Measurements from ENCODE around the gene OTOG.

OTOG gene

DNA sequence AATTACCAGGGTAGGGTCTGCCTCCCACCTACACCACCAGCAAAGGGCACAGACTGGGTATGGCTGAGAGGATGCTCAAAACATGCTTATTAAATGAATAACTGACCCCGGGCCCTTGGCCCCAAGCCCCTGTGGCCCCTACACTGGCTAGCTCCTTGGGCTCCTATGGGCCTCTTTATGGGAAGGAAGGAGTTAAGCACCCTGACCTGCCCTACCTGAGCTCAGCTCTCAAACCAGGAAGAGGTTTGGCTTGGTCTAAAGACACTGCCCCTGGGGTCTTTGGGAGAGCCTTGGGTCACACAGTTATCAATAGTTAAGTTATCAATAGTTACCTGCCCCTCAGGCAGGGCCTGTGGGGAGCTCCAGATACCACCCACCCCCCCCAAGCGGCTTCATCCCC, 4.0 kb upstream of the OTOG start:
- no peak for DNase-seq

DNA sequence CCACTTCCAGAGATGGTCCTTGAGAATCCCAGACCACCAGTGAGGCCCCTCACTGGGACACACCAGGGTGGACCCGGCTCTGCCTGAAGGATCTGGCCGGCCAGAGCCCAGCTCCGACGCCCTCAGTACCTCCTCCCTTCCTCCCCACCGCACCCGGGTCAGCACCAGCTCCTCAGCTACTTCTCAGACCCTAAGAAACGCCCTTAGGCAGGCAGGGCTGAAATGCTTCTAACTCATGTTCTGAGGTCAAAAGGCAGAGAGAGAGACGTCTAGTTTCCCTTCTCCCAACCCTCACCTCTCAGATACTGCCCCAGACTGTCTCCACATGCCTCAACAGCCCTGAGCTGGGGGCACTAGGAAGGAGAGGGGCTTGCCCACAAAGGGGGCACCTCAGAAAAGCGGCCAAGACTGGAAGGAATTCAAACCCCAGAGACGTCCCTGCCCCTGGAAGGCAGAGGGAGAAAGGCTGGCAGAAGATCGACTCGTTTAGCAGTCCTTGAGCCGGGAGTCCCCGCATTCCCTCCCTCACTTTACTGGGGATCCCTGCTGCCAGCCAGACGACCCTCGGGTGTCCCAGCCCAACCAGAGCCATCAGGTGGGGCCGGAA, 3.4 kb upstream of the OTOG start:
- DNase-seq, result no peak

DNA sequence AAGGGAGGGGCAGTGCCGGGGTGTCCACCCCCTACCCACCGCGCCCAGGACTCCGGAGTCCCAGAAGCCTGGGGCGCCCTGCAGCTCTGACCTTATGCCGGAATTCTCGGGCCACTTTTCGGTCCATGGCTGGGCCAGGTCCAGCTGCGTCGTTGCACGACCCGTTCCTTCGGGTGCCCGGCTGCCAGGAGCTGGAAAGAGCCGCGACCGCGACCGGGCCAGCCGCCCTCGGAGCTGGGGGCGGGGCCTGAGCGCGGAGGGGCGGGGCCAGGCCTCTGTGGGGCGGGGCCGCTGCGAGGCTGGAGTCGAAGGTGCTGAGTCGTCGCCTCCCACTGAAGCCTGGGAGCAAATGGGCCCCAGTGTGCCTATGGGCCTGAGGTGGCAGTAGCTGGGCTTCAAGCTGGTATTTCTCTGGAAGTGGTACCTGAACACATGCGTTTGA, 2.9 kb upstream of the OTOG start, which contains the start of gene USH1C:
Gene USH1C (minus strand): TSS at position 236 of the 442 bp plus-strand sequence. CDS start 109 bp downstream, at position 127.
- DNase-seq, result no peak

DNA sequence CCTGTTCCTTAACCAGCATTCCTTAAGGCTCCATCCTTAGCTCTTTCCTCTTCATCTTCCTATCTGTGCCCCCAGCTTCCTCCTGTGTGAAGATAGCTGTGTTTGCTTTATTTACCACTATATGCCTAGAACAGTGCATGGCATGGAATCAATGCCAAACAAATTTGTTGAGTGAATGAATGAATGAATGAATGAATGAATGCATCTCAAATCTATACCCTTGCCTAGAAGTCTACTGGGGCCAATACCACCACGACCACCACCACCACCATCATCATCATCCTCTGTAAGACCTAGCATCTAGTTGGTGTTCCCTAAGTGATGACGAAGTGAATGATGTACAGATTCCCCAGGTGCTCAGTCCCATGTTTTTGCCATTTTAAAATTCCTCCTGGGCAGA, 819 bp upstream of the OTOG start:
- no peak for DNase-seq

DNA sequence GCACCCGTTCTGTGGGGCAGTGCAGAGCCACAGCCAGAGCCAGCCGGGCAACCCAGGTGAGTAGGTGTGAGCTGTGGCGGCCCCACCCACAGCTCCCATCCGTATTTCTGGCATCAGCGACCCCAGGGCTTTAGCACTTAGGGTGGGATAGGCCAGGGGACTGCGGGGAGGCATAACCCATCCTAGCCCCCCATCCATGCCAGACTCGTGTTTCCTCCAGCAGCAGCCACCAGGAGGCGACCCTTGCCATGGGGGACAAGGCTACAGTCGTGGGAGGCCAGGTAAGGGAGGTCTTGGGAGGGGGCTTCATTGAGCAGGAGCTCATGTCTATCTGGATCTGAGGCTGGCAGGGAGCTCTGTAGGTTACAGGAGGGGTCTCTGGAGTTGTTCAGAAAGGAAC, 873 bp downstream of the OTOG start:
- DNase-seq, result no peak

DNA sequence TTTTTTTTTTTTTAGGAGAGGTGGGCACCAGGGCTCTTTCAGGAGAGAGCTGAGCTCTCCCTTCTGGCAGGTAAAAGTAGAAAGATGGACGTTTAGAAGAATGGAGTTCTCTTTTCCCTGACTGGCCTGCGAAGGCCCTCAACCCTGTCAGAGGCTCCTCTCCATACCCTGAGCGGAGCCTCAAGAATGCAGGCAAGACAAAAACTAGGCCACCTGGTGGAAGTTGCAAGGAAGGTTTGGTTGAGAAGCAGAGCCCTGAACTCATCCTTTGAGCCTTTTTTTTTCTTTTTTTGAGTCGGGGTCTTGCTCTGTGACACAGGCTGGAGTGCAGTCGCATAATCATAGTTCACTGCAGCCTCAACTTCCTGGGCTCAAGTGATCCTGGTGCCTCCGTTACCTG, 1.4 kb downstream of the OTOG start:
- DNase-seq, result no peak

DNA sequence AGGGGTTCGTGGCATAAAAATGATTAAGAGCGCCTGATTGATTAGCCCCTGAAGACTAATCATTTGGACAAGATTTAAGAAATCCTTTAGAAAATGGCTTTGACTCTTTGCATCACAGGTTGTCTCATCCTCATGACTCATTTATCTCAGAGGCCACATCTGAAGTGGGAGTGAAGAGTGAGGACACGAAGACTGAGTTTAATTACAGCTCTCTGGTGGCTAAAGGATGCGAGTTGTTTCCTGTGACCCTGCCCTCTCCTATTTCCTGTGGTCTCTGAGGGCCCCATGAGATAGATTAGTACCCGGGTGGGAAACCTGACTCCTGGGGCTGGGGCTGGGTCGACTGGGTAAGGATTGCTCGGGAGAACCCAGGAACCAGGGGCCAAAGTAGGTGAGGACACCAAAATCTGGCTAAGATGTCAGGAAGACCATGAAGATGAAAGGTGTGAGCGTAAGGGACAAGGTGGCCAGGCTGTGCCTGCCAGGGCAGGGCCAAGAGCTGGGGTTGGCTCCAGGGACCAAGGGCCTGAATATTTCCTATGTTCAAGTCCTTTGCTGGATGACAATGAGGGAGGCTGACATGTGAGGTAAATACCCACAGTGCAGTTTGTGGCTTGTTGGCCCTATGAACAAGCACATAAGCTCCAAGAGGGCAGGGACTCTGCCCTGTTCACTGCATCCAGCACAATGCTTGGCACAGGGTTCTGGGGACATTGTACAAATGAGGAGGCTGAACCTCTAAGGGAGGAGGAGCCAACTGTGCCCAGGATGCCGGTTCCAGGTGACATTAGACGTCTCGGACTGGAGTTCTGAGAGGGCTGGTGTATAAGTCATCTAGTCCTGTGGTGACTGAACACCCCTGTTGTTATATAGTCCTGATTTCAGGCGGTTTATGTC, 3.6 kb downstream of the OTOG start:
- DNase-seq, result no peak

DNA sequence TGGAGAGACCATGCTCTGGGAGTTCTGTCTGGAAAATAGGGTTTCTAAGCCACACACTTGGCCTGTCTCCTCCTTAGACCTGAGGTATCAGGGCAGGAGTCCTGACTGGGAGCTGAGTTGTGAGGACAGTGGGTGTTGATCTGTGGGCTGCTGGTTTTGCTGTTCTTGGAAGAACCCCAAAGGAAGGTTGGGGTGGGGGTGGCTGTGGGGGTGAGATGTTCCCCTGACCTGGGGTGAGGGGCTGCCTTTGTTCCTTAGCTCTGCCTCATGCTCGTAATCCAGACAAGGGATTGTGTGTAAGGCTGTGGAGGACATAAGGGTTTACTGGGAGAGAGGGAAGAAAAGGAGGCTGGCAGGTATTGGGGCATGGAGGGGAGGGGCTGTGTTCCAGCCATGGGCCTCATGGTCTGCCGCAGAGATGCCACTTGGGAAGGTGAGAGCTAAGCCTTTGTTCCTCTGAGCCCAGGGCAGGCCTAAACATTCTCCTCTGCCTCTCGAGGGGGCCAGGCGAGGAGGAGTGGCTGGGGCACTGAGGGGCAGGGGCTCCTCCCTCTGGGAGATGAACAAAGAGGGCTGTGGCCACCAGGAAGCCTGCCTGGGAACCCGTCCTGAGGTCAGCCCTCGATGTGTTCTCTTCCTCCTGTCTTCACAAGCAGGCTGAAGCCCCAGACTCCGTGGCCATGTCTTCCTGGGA, 4.4 kb downstream of the OTOG start:
- DNase-seq, result no peak

DNA sequence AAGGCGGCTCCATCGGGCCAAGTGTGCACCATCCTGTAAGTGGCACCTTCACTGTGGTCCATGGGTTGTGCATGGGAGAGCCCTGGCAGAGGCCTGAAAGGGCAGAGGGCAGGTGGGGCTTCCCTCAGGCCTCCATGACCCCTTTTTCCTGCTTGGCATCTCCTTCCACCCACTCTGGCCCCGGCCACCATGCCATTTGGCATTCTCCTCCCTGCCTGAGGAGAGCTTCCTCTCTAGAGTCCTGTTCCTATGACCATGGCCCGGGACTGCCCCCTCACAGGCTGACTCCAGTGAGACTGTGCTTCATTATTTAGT, 4.9 kb downstream of the OTOG start:
- no peak for DNase-seq

DNA sequence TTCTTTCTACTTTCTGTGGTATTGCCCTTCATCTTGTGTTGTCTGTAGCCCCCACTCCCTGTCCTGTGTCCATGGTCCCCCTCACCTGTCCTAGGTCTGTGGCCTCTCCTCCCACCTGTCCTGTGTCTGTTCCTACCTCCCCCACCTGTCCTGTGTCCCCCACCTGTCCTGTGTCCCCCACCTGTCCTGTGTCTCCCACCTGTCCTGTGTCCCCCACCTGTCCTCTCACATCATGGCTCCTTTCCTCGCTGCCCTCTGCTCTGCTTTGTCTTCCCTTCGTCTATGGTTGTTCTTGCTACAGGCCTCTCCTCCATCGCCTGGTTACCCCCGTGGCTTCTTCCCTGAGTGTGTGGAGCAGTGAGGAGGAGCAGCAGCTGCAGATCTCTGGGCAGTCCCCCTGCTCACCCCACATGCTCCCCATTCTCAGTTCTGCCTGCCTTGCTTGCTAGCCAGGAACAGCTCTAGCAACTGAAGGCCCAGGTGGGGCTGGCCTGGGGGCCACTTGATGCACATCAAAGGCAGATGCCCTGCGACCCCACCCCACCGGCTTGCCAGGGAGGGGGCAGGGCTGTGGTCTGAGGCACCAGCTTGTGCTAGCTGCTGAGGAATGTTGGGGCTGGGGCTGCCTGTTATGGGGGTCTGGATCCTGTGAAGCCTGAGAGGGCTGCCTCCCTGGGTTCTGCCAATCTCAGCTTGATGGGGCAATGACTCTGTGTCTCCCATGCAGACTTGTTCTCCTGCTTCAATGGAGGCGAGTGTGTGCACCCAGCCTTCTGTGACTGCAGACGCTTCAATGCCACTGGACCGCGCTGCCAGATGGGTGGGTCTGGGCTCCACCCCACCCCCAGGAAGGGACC, 5.6 kb downstream of the OTOG start:
- no peak for DNase-seq

DNA sequence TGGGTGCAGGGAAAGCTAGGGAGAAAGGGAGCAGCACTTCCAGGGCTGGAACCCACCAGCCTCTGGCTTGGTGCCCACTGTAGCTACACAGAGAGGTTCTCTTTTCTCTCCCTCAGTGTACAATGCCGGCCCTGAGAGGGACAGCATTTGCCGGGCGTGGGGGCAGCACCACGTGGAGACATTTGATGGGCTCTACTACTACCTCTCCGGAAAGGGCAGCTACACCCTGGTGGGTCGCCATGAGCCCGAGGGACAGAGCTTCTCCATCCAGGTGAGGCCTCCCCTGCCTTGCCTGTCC, 6.1 kb downstream of the OTOG start:
- no peak for DNase-seq

DNA sequence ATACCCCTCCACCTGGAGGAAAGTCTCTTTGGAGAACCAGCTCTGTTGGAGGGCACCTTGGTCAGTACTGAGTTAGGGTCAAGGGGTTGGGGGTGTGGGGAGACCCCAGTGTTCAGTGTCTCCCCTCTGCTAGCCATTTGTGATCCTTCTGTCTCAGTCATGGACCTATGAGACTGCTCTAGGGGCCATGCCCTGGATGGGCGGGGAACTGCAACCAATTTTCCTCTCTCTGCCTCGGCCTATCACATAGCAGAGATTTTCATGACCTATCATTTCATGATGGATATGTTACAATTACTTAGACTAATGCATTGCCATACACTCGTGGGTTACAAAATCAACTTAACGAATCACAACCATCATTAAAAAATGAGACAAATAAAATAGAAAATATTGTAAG, 7.4 kb downstream of the OTOG start:
- DNase-seq, result no peak

DNA sequence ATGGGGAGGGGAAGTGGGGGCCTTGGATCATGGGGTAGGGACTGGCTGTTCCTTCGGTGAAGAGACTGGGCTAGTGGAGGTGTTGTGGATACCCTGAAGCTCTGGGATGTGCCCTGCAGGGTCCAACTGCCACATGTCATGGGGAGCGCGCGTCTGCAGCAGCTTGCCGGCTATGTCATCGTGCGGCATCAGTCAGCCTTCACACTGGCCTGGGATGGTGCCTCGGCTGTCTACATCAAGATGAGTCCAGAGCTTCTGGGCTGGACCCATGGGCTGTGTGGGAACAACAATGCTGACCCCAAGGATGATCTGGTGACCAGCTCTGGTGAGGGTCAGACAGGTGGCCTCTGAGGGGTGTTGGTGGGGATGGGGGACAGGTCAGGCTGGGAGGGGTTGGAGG, 9.9 kb downstream of the OTOG start:
- DNase-seq, result no peak

DNA sequence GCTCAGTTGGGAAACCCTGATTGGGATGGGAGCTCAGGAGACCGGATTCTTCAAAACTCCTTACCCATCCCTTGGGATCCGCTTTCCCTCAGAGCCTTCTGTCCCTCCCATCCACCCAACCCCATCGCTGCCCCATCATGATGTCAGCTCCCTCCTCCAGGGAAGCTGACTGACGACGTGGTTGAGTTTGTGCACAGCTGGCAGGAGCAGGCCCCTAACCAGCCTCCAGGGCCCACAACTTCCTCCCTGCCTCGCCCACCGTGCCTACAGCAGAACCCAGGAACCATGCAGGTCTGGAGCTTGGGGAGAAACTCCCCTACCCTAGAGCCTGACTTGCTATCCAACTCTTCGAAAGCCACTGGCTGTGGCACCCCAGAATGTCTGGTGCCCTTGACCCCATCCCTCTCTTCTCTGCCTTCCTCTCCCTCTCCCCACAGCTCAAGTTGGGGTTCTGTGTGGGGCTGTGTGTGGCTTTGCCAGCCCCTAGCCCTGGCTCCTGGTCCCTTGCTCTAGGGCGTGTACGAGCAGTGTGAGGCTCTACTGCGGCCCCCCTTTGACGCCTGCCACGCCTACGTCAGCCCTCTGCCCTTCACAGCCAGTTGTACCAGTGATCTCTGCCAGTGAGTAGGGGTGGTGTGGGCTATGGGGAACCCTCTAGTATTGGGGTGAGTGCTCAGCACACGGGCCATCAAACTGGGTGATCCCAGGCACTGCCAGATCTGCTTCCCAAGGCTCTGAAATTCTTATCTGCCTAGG, 11.1 kb downstream of the OTOG start:
- no peak for DNase-seq

DNA sequence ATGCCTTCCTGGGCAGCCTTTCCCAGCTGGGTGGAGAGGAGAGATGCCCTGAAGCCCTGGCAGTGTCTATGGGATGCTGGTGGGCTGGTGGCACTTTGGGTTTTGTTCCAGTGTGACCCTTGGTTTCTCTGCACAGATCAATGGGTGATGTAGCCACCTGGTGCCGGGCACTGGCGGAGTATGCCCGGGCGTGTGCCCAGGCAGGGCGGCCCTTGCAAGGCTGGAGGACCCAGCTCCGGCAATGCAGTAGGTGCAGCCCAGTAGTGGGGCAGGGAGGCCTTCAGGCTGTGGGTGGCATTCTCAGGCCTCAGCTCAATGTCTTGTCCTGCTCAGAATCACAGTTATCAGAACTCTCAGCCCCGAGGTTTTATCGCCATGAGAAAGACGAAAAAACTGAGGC, 11.9 kb downstream of the OTOG start:
- DNase-seq, result no peak

DNA sequence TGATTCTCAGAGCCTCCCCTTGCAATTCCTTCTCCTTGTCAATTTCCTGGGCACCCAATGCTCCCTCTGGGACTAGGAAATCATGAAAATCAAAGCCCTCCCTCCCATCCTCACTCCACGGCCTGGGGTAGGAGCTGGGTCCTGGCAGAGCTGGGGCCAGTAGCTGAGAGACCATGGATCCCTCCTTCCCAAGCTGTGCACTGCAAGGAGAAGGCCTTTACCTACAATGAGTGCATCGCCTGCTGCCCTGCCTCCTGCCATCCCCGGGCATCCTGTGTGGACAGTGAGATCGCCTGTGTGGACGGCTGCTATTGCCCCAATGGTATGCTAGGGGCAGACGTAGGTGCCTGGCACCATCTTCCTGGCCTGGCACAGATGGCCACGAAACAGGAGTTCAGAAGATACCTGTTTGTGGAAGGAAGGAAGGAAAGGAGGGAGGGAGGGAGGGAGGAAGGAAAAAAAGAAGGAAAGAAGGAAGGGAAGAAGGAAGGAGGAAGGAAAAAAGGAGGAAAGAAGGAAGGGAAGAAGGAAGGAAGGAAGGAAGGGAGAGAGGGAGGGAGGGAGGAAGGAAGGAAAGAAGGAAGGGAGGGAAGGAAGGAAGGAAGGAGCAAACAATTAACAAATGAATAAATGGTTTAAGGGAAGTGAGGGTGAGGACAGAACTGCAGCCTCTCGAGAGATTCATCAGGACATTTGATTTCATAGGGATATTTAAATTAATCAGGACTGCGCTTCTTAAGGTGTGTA, 12.5 kb downstream of the OTOG start:
- no peak for DNase-seq

DNA sequence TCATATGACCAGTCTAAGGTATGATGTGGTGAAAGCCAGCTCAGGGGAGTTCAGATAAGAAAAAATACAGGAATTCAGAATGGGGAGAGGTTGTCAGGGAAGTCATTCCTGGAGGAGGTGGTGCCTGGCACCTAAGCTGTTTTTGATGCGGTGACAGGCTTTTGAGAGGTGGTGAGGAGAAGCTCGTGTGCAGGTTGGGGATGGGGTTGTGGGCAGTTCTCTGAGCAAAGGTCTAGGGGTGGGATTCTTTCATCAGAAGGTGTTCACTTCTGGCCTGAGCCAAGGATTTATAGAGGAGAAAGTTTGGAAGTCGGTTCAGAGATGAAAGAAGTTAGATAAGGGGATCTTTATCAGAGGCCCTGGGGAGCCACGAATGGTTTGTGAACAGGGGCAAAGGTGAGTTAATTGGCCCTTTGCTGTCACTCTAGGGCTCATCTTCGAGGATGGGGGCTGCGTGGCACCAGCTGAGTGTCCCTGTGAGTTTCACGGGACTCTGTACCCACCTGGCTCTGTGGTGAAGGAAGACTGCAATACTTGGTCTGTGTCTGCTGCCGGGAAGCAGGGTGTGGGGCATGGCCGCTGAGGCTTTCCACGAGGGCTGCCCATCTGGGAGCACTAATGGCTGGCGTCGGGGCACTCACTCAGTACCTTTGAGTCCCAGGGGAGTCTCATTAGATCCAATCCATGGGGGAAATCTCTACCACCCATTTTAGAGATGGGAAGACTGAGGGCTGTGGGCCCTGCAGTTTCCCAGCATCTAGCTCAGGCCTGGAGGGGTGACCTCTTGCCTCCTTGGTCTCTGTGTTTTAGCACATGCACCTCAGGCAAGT, 13.4 kb downstream of the OTOG start:
- DNase-seq, result no peak

DNA sequence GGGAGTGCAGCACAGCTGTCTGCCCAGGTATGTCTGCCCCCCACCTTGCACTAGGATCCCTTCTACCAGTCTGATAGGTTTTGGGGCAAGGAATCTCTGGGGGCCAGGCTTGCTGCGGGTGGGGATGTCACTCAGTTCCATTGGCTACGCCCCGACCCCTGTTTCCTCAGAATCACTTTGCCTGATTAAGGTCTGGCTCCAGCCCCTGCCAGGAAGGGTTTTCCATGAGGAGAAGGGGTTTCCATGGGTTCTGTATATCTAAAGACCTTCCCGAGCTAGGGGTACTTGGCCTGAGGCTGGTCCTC, 14.0 kb downstream of the OTOG start:
- DNase-seq, result no peak

DNA sequence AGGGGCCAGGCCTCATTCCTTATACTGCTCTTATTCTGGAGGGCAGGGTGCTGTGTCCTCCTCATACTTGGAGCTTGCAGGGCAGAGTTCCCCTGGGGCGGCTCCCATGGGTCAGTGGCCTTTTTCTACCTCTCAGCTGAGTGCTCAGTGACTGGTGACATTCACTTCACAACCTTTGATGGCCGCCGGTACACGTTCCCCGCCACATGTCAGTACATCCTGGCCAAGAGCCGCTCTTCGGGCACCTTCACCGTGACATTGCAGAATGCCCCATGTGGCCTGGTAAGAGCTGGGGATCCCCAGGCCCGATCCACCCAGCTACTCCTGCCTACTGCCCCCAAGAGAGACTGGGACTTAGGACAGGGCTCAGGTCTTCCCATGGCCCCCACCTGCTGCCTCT, 14.5 kb downstream of the OTOG start:
- DNase-seq, result no peak

DNA sequence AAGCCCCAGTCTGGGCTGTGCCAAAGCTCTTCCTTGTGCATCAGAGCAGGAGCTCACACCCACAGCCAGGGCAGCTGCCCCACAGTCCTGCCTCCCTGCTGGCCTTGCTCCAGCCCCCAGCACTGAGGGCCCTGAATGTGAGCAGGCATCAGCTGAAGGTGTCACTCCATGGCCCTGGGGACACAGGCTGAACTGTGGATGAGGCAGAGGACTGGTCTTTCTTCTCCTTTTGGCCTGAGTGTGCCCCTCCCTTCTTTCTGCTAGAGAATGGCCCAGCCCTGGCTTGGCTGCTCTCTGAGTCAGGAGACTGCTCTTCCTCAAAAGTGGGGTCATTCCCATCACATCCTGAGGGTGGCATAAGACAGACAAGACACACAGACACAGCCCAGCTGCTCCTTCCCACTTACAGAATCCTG, 16.2 kb downstream of the OTOG start:
- DNase-seq, result no peak

Measured in cerebellar nuclear complex (tissue), 1 donor.